ENCODE results near the gene HOMER2.
"Not testable (repeated sequence)": the region's sequence is repeated elsewhere in the genome, so short reads cannot be mapped to it uniquely, and the experiment has no call there.

Gene HOMER2

DNA sequence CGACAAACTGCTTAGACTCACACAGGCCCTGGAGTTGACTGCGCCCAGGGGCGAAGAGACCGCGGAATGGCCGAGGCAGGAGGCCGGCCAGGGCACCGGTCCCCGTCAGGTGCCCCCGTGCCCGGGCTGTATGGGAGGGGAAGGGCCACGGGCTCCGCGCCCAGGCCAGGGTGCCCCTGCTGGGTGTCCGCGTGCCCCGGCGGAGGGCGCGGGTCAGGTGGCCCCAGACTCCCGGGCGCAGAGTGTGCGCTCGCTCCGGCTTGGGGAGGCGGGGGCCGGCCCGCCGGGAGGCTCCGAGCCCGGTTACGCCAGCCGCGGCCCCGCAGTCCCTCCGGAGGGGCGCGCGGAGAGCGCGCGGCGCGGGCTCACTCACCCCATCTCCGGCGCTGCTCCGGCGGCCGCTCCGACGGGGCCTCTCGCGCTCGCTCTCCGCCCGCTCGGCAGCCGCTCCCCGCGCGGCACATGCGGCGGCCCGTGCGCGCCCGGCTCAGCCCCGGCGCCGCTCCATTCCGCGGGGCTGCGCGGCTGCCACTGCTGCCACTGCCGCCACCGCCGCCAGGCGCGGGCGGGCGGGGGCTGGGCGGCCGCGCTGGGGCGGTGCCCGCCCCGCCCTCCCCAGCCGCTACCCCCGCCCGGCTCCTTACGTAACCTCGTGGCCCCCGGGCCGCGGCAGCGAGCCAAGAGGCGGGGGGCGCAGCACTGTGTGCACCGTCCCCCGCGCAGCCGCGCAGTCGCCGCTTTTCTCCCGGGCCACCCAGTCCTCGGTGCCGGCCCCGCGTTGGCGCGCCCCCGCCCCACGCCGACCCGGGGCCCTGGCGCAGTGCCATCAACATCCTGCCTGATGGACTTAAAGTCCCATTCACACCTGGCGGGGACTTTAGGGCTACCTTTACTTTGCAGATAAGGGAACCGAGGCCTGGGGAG is at the start of gene HOMER2:
TSS of gene HOMER2 (minus strand) at position 563 of the 924 bp plus-strand sequence. CDS start at position 378, 185 bp downstream.
- DNase-seq (ENCODE audit: low spot score): peak; percentile 80

DNA sequence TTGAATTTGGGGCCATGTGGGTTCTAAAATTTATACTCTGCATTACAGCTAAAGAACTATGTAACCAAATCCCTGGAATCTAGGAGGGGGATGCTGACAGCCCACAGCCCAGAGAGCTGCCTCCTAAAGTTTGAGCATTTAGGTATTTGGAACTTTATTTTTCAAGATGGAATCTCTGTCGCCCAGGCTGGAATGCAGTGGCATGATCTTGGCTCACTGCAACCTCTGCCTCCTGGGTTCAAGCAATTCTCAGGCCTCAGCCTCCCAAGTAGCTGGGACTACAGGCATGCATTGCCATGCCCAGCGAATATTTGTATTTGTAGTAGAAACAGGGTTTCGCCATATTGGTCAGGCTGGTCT is 48.1 kb upstream of the HOMER2 start:
- not testable (repeated sequence) for DNase-seq (ENCODE audit: low spot score)

DNA sequence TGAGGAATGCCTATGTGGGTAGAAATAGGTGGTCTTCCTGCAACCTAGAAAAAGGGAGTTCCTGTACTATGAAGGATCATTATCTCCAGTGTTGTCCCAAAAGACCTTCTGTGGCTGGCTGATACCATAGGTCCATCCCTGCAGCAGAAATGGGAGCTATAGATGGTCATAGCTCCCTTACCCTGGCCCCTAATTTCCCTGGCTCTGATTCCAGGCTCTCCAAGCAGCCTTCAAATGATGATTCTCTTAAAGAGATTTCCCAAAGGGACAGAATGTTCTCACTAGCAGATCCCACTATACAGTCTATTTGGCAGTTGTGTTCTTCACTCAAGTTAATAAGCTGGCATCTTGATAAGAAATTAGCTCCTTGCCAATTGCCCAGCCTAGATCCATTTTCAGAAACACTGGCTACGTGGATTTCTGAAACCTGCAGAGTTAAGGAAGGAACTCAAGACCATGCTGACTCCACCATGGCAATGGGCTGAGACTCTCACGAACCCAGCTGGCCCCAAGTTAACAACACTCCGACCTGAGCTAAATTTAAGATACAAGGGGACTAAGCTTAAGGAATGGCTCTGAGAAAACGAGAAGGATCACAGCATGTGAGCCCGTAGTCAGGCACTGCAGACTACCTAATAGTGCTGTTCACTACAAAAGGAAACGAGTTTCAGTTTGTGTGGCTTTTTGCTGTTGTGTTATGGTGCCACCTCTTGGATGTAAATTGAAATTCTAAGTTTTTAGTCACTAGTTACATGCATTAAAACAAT is 47.6 kb upstream of the HOMER2 start:
- DNase-seq (ENCODE audit: low spot score): peak; percentile 46

DNA sequence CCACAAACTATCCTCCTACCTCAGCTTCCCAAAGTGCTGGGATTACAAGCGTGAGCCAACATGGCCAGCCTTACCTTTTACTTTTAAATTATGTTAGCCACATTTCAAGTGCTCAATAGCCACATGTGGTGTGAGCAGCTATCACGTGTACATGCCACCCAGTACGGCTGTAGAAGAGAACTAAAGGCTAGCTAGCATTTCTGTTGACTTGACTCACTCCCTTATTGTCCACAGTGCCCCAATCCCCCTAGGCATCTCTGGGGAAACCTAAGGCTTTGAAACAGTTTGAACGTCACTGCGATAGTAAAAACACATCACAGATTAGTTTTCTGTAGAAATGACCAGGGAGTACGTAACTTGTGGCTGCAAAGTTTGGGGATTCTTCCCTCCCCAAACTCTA is 46.9 kb upstream of the HOMER2 start:
- DNase-seq (ENCODE audit: low spot score): no peak

DNA sequence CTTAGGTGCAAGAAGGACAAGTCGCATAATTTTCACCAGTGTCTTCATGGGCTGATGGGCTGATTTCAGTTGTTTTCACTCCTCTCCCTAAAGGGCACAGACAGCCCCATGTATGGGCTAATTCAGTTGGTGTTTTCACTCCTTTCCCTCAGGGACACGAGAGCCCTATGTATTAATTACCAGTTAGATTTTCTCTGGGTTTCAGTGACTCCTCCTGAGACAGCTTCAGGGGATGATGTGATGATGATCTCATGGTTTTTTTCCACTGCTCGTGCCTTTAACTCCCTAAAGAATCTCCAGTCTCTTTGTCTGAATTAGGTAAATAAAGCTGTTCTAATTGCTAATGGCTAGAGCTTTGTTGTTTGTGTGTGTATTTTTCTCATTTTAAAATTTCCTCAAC is 43.4 kb upstream of the HOMER2 start:
- DNase-seq (ENCODE audit: low spot score): no peak

DNA sequence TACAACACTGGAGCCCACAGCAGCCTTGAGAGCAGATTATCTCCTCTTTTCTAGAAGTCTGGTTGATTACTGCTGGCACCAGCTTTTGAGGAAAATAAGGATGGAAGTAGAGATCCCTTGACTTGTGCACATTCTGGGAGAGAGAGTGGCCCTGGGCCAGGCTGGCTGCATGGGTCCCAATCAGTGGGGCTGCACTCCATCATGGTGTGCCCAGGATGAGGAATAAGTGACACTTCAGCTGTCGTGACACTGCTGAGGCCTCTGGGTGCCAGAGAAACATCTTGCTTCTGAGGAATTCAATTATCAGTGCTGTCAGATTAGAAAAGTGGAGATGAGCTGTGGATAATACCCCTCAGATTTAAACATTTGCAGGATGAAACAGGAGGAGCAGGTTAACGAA is 42.6 kb upstream of the HOMER2 start:
- no peak for DNase-seq (ENCODE audit: low spot score)

DNA sequence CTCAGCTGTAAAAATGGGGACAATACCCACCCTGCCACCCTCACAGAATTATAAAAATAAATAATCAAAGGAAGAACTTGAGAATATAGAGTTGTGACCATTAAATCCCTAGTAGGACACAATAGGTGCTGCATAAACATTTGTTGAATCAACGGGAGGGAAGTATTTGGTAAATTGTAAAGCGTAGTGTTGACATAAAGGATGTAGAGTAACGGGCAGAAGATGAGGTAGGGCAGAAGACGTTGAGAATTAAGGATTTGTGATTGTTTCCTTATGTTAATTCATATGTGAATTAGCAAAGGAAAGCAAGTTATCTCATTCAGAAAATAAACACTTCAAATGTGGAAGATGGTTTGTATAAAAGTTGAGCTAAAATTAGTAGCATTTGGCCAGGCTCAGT is 40.6 kb upstream of the HOMER2 start:
- DNase-seq (ENCODE audit: low spot score): no peak

DNA sequence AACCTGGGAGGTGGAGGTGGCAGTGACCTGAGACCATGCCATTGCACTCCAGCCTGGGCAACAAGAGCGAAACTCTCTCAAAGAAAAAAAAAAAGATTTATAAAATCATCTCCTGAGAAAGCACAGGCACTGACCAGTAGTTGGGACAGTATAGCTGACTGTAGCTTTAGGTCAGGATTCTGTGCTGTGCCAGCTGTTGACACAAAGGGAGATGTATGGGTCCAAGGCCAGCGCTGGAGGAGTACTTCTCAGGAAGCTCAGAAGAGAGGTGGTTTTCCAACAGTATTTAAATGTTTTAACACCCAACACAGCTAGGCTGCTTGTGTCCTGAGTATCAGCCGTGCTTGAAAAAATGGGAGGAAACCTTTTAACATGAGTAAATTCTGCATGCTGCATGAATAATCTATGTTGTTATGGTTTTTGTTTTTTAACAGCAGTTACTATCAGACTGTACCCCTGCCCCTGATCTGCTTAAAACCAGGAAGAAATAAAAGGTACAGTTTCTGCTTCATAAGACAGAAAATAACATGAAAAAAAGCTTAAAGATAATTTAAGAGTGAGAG is 40.0 kb upstream of the HOMER2 start:
- no peak for DNase-seq (ENCODE audit: low spot score)

DNA sequence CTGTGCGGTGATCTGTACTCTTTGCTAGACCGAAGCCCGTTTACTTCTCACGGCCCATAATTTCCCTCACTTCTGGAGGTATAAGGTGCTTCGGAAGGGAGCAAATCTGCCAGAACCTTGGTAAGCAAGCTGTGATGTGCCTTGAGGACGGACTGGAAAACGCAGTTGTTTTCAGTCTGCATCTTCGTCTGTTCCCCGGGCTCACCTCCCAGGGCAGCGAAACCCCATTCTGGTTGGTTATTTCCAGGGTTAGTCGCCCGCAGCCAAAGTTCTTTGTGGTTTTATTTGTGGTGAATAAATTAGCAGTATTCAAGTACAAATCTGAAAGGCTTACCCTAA is 33.9 kb upstream of the HOMER2 start:
- peak; percentile 43 for DNase-seq (ENCODE audit: low spot score)

DNA sequence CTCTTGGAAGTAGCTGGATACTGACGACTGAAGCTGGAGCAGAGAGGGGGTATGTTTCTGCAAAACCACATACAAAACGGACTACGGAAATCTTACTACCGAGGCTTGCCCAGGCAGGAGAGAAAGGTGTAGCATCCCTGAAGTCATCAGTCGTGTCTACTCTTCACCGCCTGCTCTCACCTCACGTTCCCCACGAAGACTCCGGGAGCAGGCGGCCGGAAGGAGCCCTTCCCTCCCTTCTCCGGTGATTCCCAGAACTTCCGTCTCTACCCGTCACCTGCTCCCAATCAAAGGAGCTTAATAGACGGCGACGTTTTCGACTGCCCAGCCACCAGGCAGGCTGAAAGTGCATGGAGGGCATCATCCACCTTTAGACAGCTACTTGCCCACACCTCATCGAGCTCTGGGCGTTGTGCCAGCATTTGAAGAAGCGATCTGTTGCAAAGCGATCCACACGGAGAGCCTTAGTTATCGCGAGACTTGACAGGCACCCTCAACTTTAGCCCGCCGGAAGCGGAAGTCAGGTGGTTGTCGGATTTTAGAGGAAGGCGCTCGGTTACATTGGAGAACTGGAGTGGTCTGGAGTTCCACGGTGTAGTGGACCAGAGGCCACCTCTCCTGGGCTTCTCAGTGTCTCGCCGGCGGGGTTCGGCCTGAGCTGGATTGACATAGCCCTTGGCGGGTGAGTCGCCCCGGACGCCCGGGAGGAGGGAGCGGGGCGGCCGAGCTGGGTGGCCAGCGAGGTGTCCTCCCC is 33.3 kb upstream of the HOMER2 start, which contains the start of gene RAMAC:
TSS of gene RAMAC (plus strand) at position 523 of the 754 bp plus-strand sequence. CDS start 2,809 bp downstream, outside the sequence.
- peak; percentile 87 for DNase-seq (ENCODE audit: low spot score)

DNA sequence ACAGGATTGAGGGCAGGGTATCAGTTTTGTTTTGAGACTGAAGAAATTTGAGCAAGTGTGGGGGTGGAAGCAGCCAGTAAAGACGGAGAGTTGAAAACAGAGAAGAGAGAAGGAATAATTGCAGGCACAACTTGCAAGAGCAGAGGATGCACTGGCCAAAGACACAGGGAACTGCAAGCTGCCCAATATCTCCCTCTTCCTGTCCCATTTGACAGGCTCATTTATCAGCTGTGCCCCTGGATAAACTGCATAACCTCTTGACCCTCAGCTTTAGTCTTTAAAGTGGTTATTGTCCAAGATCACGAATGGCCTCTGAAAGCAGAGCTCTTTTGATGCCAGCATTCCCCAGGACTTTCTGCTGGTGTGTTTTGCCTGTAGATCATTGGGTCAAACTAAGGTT is 28.5 kb upstream of the HOMER2 start:
- DNase-seq (ENCODE audit: low spot score): no peak

DNA sequence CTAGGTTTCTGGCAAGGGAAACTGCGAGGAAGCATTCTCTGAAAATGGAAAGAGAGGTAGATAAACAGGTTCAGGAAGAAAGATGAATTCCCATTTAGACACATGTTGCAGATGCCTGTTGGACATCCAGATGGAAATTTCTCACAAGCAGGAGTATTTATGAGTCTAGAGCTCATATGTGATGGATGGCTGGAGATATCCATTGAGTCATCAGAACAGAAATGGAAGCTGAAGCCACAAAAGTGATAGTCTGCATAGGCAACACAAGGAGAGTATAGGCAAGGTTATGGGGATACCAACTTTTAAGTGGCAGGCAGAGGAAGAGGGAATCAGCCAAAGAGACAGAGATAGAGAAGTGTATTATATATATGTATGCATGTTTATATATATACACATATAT is 27.2 kb upstream of the HOMER2 start:
- no peak for DNase-seq (ENCODE audit: low spot score)

DNA sequence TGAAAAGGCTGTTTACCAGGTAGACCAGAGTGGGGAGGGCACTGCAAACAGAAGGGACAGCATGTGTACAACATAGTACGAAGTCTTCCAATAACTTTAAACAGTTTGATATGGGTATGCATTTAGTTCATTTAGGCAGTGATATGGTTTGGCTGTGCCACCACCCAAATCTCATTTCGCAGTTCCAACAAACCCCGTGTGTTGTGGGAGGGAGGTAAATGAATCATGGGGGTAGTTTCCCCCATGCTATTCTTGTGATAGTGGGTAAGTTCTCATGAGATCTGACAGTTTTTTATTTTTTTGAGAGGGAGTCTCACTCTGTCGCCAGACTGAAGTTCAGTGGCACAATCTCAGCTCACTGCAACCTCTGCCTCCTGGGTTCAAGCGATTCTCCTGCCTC is 25.9 kb upstream of the HOMER2 start:
- no peak for DNase-seq (ENCODE audit: low spot score)

DNA sequence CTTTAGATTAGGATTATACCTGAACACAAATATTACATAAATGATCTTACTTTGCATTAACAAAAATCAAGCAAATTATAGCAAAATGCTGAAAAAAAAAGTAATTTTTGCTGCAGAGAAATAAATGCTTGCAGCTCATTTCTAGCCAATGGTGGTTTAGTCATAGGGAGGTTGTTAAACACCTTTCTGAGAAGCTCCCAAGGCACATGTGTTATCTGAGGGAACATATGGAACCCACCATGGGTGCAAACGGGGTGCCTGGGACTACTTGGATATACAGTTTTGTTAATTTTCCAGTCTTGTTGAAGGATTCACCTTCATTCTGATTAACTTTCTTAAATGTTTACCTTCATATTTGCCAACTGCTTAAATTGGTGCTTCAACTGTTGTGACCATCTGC is 24.6 kb upstream of the HOMER2 start:
- DNase-seq (ENCODE audit: low spot score): no peak

DNA sequence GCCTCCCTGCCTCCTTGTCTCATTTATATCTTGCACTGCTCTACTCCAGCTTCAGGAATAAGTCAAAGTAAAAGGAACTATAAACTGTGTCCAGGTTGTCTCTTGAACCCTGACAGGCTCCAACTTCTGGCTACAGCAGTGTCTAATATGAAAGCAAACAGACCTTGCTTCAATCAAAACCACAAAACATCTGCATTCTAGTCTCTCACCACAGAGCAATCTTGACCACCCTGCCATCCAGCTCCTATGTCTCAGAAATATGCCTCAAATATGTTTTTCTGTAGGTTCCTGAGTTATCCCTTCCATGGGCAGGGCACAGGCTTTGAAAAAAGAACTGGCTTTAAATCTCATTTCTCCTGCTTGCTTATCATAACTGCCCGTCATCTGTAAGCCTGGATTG is 20.5 kb upstream of the HOMER2 start:
- DNase-seq (ENCODE audit: low spot score): no peak

DNA sequence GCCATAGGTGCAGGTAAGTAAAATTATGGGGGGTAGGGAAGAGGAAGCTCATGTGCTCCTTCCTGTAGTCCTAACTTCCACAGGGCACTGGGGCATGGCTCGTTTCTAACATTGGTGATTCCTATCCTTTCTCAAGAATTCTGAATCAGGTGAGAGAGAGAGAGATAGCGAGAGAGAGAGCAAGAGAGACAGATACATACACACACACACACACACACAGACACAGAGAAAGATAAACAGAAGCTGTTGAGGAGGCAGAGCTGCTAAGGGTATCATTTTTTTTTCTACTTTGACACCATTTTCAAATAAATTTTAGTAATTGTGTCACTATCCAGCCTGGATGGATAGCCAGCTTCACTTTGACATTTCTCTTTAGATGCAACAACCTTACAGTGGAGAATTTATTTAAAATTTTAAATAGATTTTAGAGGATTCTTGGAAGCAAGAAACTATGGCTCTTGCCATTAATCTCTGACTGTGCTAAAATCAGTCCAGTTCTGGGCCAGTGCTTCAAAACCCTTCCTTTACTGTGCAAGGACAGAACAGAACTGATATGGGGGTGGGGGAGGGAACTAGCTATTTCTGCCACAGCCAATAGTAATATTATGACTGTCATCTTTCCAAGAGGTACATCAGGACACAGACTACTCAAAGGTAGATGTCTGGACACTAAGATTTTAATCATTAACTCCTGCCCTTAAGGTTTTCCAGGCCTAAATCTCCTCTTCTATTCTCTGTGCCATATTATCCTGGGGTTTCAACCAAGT is 18.9 kb upstream of the HOMER2 start:
- DNase-seq (ENCODE audit: low spot score): no peak

DNA sequence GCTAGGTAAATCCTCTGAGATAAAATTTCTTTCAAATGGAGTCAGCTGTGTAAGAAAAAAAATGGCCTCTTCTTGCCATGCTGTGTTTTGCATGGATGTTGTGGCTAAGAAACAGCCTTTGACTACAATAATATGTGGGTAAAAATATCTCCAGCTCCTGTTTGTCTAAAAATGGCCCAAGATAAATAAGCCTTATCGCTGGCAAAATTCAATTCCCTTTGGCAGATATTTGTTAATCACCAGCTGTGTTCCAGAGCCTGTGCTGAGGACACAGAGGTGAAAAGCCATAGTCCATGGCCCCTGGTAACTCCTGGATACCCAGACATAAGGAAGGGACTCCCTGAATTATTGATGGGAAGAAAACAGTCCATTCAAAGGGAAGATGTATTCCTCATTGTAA is 18.2 kb upstream of the HOMER2 start:
- DNase-seq (ENCODE audit: low spot score): no peak

DNA sequence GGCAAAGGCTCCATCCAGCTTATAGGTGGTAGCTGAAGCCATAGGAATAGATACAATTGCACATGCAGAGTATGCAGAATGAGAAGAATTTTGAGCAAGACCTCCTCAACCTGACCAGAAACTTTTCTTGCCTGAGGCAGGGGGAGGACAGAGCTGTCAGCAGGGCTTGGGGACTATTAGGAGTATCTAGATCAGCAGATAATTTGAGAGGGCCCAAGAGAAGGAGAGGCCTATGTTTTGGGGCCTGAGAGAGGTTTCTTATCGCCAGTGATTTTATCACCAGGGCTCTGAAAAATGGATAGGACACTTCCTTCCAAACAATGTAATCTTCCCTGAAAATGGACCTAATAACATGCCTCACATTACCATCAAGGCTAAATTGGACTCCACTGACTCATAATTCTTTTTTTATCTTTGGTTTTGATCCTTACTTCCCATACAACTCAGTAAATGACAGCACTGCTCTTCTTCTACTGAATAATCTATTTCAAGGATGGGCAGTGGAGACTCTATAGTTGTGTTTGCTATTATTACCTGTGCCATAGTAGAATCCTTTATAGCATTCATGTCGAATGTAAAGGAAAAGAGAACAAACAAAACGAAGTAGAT is 17.7 kb upstream of the HOMER2 start:
- DNase-seq (ENCODE audit: low spot score): no peak

DNA sequence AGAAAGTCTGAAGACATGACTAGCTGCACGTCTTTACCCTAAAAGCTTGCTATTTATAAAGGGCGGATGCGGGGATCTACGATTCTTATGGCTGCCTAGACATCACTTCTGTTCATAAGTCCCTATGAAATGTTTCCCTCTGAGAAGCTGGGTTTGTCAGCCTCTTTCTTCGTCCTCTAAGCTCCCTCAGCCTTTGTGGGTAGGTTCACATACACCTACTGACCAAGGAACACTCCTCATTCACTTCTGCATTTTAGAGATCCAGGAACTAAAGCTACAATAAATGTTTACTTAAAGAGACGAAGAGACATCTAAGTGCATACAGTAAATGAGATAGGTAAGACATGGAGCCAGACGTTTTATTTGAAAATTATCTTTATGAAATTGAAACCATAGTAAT is 16.8 kb upstream of the HOMER2 start:
- no peak for DNase-seq (ENCODE audit: low spot score)

DNA sequence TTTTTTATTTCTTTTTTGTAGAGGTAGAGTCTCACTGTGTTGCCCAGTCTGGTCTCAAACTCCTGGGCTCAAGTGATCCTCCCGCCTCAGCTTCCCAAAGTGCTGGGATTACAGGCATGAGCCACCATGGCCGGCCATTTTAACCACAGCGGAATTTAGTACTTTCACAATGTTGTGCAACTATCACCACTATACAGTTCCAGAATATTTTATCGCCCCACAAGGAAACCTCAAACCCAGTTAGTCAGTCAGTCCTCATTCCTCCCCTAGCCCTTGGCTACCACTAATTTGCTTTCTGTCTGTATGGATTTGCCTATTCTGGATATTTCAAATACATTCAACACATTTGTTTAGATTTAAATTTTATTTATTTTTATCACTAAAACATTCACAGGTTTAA is 15.5 kb upstream of the HOMER2 start:
- no peak for DNase-seq (ENCODE audit: low spot score)

DNA sequence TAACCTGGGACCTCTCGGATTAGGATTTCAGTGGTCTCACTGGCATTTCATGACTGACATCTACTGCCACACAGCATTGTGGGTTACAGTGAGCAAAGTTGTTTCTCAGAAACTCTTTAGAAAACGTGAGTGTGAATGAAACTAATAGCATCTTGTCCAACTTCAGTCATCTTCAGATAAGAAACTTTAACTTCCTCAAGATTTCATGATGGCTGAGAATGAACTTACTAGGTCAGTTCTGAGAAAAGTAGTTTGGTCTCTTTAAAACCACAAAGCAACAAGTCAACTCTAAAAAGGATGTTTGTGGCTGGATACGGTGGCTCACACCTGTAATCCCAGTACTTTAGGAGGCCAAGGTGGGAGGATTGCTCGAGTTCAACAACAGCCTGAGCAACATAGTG is 14.2 kb upstream of the HOMER2 start:
- no peak for DNase-seq (ENCODE audit: low spot score)

Data from iPS-NIHi11 (cell line).